Naive thymus-derived CD8-positive, alpha-beta T cell (primary cell): ENCODE measurements around the gene ARMC9. TPM values are rescaled to one million over a fixed set of nuclear protein-coding genes. Genes with fewer than 3 reads are reported as not detected.

Experiments
- ATAC-seq, 2 donors: fragments of 150-1000 bp; cut with Tn5 transposase in 1 of 2; sonication (Bioruptor Pico), chemical (Tn5 transposase) in 1 of 2; 1 replicate in 1 of 2; 2 replicates in 1 of 2; pipeline ENCODE4 v1.10.0; 2021; ENCODE audit warnings: mild to moderate bottlenecking in 2 of 2, moderate library complexity in 2 of 2
- POLR2A ChIA-PET: fragments of 350-600 bp; sonication (Branson Sonifier 250); formaldehyde crosslinking; loops from one replicate; lab custom pipeline; 2021; ENCODE audit warnings: antibody characterized with exemption; lab: Charles Lee
- DNase-seq, 10 donors: peaks; one replicate each; pipeline versions ENCODE4 v3.0.0 to v3.0.0-alpha.2; 2020 to 2022
- H3K27ac Mint-ChIP-seq, 10 donors: one replicate each; pipeline ENCODE4 v1.8.0; 2020 to 2022; ENCODE audit warnings: mild to moderate bottlenecking in 10 of 10, mixed read lengths in 10 of 10, moderate library complexity in 4 of 10, inconsistent platforms in 1 of 10
- H3K27me3 Mint-ChIP-seq, 5 donors: one replicate each; pipeline ENCODE4 v1.8.0; 2021 to 2022; ENCODE audit warnings: mixed read lengths in 5 of 5
- H3K36me3 Mint-ChIP-seq, 3 donors: one replicate each; pipeline ENCODE4 v1.8.0; 2020 to 2022; ENCODE audit warnings: mixed read lengths in 3 of 3, mild to moderate bottlenecking in 2 of 3, inconsistent platforms in 1 of 3
- H3K4me1 Mint-ChIP-seq, 4 donors: one replicate each; pipeline ENCODE4 v1.8.0; 2021 to 2022; ENCODE audit warnings: mixed read lengths in 4 of 4
- H3K4me3 Mint-ChIP-seq, 10 donors: one replicate each; pipeline ENCODE4 v1.8.0; 2020 to 2022; ENCODE audit warnings: mild to moderate bottlenecking in 10 of 10, mixed read lengths in 10 of 10, moderate library complexity in 6 of 10, inconsistent platforms in 1 of 10
- H3K9me3 Mint-ChIP-seq, 9 donors: one replicate each; pipeline ENCODE4 v1.8.0; 2020 to 2022; ENCODE audit warnings: mixed read lengths in 9 of 9, mild to moderate bottlenecking in 3 of 9, inconsistent platforms in 1 of 9, moderate library complexity in 1 of 9
- polyA plus RNA-seq, 3 donors: library from polyadenylated mRNA; unstranded; fragments of 300-500 nt; fragmentation: Illumina TruSeq; gene quantifications; one replicate each; pipeline ENCODE4 v1.2.3, GENCODE V29; 2021
- total RNA-seq, 8 experiments: library from RNA in 2 of 8; stranded (reverse) in 2 of 8; gene quantifications; one replicate each; pipeline ENCODE4 v1.2.3 and lab custom pipeline; 2021 to 2026

The ARMC9 gene
- total and polyA plus RNA-seq, 5 experiments from 2014 or later, result 0.78 to 2.6 (median 2.0) TPM

DNA sequence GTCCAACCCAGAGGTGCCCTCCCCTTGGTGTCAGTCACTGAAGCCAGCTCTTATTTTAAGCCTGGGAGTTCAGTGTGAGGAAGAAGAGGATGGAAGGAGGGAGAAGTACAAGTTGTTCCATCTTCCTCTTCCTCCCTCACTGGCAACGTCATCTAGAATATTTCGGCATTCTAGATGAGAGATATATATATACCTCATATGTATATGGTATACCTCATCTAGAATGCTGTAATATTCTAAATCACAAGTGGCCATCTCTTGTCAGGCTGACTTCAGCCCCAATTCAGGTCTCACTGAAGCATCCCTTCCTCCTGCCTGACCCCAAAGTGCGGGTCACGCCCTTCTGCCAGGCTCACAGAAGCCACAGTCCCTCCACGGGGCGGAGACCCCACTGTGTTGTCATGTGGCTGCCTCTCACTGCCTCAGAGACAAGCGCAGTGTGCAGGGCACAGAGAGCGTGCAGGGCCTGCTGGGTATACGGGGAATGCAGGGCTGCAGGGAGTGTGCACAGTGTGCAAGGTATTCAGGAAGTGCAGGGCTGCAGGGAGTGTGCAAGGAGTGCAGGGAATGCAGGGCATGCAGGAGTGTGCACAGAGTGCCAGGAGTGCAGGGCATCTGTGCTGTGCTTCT lies 164.2 kb downstream of the ARMC9 start:
- Mint-ChIP-seq H3K36me3 (no peaks in the 10 kb centered on the region), H3K4me1 (peaks cover 7 to 25% (median 17%) of the 10 kb centered on the region in 4 donors), H3K4me3 (peak overlapping the region in 3 of 10 donors; percentile 16 to 36 (median 22)), H3K27ac (peak overlapping the region in 6 of 10 donors; percentile 9 to 81 (median 75)), H3K9me3 (no peaks in the 10 kb centered on the region), H3K27me3 (no peaks in the 10 kb centered on the region)
- ATAC-seq (no peak), DNase-seq (no peak)
- POLR2A ChIA-PET, result no interaction called here

DNA sequence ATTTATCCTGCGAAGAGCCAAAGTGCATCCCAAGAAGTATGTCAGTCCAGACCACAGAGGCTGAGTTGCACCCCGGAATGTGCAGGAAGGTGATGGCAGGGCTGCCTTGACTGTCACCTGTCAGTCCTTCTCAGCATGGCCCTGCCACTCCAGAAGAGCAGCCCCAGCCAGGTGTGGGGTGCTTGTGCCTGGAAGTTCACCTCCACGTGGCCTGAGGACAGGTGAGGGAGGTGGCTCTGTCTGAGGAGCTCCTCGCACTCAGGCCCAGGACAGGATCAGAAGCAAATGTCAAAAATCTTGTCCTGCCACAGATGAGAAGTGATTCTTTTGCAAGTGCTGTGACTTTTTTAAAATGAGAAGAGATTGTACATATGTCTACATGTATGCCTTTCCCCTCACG lies 165.6 kb downstream of the ARMC9 start:
- Mint-ChIP-seq H3K9me3 (no peaks in the 10 kb centered on the region), H3K27ac (peak overlapping the region in 1 of 10 donors; percentile 37), H3K4me1 (peaks cover 7 to 25% (median 17%) of the 10 kb centered on the region in 4 donors), H3K4me3 (no peak overlapping the region), H3K27me3 (no peaks in the 10 kb centered on the region), H3K36me3 (no peaks in the 10 kb centered on the region)
- POLR2A ChIA-PET, result interaction anchor here (0.7 kb wide), 1 partner anchor 24 kb away, joined by 6 read pairs; no protein-coding TSS in a partner anchor
- DNase-seq, result no peak
- ATAC-seq, result no peak

GRCh38 chr2:231364961-231365810 lies 166.8 kb downstream of the ARMC9 start:
- H3K27me3 Mint-ChIP-seq, result no peaks in the 10 kb centered on the region
- ATAC-seq (no peak), DNase-seq (no peak)
- no peaks in the 10 kb centered on the region for H3K9me3 Mint-ChIP-seq
- H3K27ac Mint-ChIP-seq, result no peak overlapping the region
- no peak overlapping the region for H3K4me3 Mint-ChIP-seq
- H3K4me1 Mint-ChIP-seq, result peaks cover 7 to 25% (median 17%) of the 10 kb centered on the region in 4 donors
- no peaks in the 10 kb centered on the region for H3K36me3 Mint-ChIP-seq
- POLR2A ChIA-PET, result no interaction called here

DNA sequence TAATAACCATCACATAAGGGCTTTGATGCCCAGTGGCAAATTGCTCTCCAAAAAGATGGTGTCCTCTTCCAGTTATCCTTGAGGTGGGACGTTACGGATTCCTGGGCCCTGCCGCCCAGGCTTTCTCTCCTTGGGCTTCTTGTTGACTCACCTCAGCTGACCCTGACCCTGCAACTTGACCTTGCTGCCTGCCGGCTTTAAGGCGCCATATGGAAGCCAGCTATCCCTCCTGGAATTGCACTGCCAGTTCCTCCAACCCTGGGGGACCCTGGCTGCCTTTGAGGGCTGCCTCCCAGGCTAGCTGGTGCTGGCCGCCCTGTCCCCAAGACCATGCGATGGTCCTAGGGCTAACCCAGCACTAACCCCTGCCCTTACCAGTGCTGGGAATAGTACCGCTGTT lies 168.7 kb downstream of the ARMC9 start:
- Mint-ChIP-seq H3K27me3 (no peaks in the 10 kb centered on the region), H3K4me3 (no peak overlapping the region), H3K36me3 (no peaks in the 10 kb centered on the region), H3K27ac (no peak overlapping the region), H3K9me3 (no peaks in the 10 kb centered on the region), H3K4me1 (peaks cover 3 to 13% (median 11%) of the 10 kb centered on the region in 4 donors)
- ATAC-seq (no peak), DNase-seq (no peak)
- POLR2A ChIA-PET, result no interaction called here

GRCh38 chr2:231369580-231370428 lies 171.4 kb downstream of the ARMC9 start:
- ATAC-seq (no peak), DNase-seq (no peak)
- H3K27me3 Mint-ChIP-seq, result no peaks in the 10 kb centered on the region
- POLR2A ChIA-PET, result no interaction called here
- H3K27ac Mint-ChIP-seq, result no peak overlapping the region
- H3K4me3 Mint-ChIP-seq, result no peak overlapping the region
- H3K9me3 Mint-ChIP-seq, result no peaks in the 10 kb centered on the region
- H3K4me1 Mint-ChIP-seq, result no peaks in the 10 kb centered on the region
- H3K36me3 Mint-ChIP-seq, result no peaks in the 10 kb centered on the region

DNA sequence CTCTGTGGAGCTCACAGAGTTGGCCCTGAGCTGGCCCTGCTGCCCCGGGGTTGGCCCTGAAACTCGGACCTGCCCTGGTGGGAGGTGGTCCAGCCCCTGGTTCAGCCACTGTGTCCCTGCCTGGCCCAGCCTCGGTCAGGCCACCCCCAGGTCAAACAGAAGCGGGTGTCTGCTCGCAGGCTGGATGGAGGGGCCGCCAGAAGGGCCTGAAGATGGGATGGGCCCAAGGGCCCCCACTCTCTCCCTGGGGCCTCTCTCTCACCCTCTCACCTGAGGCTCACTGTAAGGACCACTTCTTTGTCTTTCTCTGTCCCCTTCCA lies 172.0 kb downstream of the ARMC9 start:
- DNase-seq (no peak), ATAC-seq (no peak)
- POLR2A ChIA-PET, result no interaction called here
- Mint-ChIP-seq H3K36me3 (no peaks in the 10 kb centered on the region), H3K4me3 (no peak overlapping the region), H3K4me1 (no peaks in the 10 kb centered on the region), H3K9me3 (no peaks in the 10 kb centered on the region), H3K27me3 (no peaks in the 10 kb centered on the region), H3K27ac (no peak overlapping the region)

DNA sequence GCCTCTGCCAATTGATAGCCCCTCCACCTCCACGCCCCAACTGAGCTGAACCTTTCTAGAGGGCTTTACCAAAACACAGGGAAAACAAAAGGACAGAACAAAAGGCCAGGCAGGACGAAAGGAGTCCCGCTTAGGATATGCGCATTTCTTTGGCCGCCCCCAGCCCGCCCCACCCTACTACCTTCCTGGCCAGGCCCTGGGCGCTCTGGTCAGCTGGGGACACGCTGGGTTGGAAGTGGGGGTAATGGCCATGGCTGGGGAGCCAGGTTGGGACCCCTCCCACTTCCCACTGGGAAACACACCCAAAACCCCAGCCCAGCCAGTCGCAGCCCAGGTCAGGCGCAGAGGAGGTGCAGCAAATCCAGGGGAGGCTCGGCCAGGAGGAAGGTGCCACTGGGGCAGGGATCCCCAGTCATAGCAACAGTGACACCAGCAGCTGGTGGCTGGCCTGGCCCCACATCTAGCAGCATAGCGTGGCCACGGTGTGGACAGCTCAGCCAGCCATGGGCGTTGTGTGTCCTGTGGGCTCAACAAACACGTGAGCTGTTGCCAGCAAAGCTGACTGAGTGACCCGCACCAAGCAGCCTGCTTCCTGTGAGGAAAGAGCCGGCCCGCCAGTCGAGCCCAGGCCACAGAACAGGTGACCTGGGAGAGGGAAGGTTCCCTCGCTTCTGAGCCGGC lies 172.5 kb downstream of the ARMC9 start:
- POLR2A ChIA-PET, result no interaction called here
- DNase-seq, result peak in 1 of 10 donors; percentile 32
- no peak for ATAC-seq
- Mint-ChIP-seq H3K4me1 (no peaks in the 10 kb centered on the region), H3K36me3 (no peaks in the 10 kb centered on the region), H3K27ac (no peak overlapping the region), H3K9me3 (no peaks in the 10 kb centered on the region), H3K4me3 (no peak overlapping the region), H3K27me3 (no peaks in the 10 kb centered on the region)

DNA sequence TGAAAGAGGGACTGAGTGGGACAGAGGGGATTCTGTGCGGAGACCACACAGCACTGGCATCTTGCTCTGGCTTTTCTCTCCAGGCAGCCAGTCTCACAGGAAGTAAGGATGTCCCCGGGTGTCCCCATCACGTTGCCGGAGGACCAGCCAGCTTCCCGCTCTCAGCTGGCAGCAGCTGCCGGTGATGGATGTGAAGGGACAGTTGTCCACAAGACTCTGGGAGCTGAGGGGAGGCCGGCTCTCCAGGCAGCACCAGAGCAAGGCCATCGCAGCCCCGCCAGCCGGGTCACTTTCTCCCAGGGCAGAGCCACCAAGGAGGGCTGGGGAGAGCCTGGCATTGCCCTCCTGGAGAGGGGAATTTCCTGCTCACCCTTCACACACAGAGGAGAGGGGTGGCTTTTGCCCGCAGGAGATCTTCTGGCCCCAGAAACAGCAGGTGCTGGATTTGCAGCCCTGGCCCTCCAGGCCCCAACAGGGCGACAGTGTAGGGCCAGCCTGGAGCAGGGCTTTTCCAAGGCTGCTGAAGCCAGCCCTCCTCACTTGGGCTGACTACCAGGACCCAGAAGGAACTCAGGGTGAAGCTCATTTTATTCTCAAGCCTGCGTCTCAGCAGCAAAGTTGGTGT lies 173.1 kb downstream of the ARMC9 start:
- POLR2A ChIA-PET, result no interaction called here
- H3K27ac Mint-ChIP-seq, result no peak overlapping the region
- H3K9me3 Mint-ChIP-seq, result no peaks in the 10 kb centered on the region
- no peak overlapping the region for H3K4me3 Mint-ChIP-seq
- no peaks in the 10 kb centered on the region for H3K4me1 Mint-ChIP-seq
- H3K36me3 Mint-ChIP-seq, result no peaks in the 10 kb centered on the region
- ATAC-seq (no peak), DNase-seq (peak in 1 of 10 donors; percentile 49)
- no peaks in the 10 kb centered on the region for H3K27me3 Mint-ChIP-seq

- DNase-seq (no peak), ATAC-seq (no peak)
- H3K4me3 Mint-ChIP-seq, result no peak overlapping the region
- peak overlapping the region in 1 of 10 donors; percentile 39 for H3K27ac Mint-ChIP-seq
- H3K4me1 Mint-ChIP-seq, result no peaks in the 10 kb centered on the region
- H3K36me3 Mint-ChIP-seq, result no peaks in the 10 kb centered on the region
- no peaks in the 10 kb centered on the region for H3K9me3 Mint-ChIP-seq
- peaks cover 0 to 6% (median 0%) of the 10 kb centered on the region in 5 donors for H3K27me3 Mint-ChIP-seq
- POLR2A ChIA-PET, result no interaction called here
These were observed 173.9 kb downstream of the ARMC9 start for GRCh38 chr2:231372326-231372725.

DNA sequence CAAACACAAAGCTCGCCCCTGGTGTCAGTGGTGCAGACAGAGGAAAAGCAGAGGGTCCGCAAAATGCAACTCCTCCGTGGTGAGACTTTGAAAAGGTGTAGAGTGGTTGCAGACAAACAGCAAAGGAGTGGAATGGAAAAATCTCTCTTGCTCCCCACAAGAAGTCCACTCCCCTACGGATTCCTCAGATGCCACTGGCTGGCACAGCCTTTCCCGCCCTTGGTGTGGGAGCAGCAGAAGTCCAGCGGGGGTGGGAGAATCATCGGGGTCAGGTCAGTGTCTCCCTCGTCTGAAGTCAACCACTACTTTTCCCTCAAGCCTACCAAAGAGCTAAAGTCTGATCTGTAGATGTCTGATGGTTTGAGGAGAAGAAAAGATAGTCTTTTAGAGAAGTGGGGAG lies 174.8 kb downstream of the ARMC9 start:
- Mint-ChIP-seq H3K27ac (no peak overlapping the region), H3K27me3 (peaks cover 0 to 6% (median 0%) of the 10 kb centered on the region in 5 donors), H3K9me3 (no peaks in the 10 kb centered on the region), H3K4me1 (no peaks in the 10 kb centered on the region), H3K4me3 (no peak overlapping the region), H3K36me3 (no peaks in the 10 kb centered on the region)
- DNase-seq (no peak), ATAC-seq (no peak)
- POLR2A ChIA-PET, result interaction anchor here (0.5 kb wide), 1 partner anchor 12 kb away, joined by 3 read pairs; no protein-coding TSS in a partner anchor

DNA sequence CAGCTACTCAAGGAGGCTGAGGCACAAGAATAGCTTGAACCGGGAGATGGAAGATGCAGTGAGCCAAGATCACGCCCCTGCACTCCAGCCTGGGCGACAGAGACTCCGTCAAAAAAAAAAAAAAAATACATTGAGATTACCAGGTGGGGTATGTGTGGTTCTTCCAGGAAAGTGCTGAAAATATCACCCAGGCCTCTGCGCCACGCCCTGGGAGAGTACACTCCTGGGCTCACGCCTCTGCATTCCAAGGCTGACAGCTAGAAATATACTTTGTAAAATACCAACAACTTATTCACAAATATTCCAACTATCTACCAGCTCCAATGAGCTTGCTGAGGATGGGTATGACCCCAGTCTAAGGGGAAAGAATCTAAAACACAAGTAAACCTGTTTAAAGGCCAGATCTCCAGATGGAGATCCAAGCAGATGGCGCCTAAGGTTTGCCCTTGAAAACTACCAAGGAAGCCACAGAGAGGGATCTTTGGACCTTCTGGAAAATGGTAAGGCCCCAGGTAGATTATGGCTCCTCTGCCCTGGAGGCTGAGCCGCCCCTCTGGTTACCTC lies 175.4 kb downstream of the ARMC9 start:
- peaks cover 0 to 6% (median 0%) of the 10 kb centered on the region in 5 donors for H3K27me3 Mint-ChIP-seq
- ATAC-seq (no peak), DNase-seq (no peak)
- no peaks in the 10 kb centered on the region for H3K9me3 Mint-ChIP-seq
- POLR2A ChIA-PET, result interaction anchor here (0.5 kb wide), 1 partner anchor 13 kb away, joined by 3 read pairs; no protein-coding TSS in a partner anchor
- H3K27ac Mint-ChIP-seq, result peak overlapping the region in 1 of 10 donors; percentile 21
- H3K36me3 Mint-ChIP-seq, result no peaks in the 10 kb centered on the region
- H3K4me1 Mint-ChIP-seq, result no peaks in the 10 kb centered on the region
- H3K4me3 Mint-ChIP-seq, result no peak overlapping the region

DNA sequence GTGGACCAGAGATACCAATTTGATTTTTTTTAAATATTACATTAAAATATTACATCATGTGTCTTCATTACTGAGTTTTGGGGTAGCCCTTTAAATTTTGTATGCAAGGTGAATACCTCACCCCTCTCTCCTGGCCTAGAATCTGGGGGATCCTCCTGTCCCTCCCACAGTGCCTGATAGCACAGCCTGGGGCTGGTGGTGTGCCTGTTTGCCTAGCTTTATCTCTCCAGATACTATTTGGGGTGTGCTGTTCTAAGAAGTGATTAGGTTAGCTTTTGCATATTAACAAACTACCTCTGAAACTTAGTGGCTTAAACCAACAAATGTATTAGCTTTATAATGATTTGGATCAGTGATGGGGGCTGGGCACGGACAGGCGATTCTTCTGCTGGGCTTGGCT lies 176.3 kb downstream of the ARMC9 start:
- H3K4me1 Mint-ChIP-seq, result no peaks in the 10 kb centered on the region

More for the DNA sequence above, 176.3 kb downstream of the ARMC9 start:
- ATAC-seq (no peak), DNase-seq (no peak)
- Mint-ChIP-seq H3K9me3 (no peaks in the 10 kb centered on the region), H3K27me3 (peaks cover 0 to 6% (median 0%) of the 10 kb centered on the region in 5 donors), H3K27ac (no peak overlapping the region), H3K36me3 (no peaks in the 10 kb centered on the region), H3K4me3 (no peak overlapping the region)
- POLR2A ChIA-PET, result no interaction called here
